Panc1 (cell line): ENCODE results near the gene TGFB1I1.

ENCODE experiments used
- POLR2AphosphoS5 ChIP-seq: IDR thresholded peaks from 2 replicates; pipeline ENCODE4 v1.6.1; 2012; ENCODE audit warnings: mild to moderate bottlenecking, low read depth, low read length, moderate library complexity
- TF ChIP-seq, protein P1 (sequence below): fragments of 450-650 bp; IDR thresholded peaks from 2 replicates; pipeline ENCODE4 v1.5.1; 2017; ENCODE audit warnings: mild to moderate bottlenecking

GRCh38 chr16:31453255-31454204 is 18.4 kb upstream of the TGFB1I1 start:
- TF ChIP-seq POLR2AphosphoS5: 0 out of 2 replicates have a peak, but pooled peaks have one; percentile 9
- TF ChIP-seq, protein P1, sequence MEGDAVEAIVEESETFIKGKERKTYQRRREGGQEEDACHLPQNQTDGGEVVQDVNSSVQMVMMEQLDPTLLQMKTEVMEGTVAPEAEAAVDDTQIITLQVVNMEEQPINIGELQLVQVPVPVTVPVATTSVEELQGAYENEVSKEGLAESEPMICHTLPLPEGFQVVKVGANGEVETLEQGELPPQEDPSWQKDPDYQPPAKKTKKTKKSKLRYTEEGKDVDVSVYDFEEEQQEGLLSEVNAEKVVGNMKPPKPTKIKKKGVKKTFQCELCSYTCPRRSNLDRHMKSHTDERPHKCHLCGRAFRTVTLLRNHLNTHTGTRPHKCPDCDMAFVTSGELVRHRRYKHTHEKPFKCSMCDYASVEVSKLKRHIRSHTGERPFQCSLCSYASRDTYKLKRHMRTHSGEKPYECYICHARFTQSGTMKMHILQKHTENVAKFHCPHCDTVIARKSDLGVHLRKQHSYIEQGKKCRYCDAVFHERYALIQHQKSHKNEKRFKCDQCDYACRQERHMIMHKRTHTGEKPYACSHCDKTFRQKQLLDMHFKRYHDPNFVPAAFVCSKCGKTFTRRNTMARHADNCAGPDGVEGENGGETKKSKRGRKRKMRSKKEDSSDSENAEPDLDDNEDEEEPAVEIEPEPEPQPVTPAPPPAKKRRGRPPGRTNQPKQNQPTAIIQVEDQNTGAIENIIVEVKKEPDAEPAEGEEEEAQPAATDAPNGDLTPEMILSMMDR: no peak
